ENCODE measurements around the gene NHSL1.

Gene NHSL1

DNA sequence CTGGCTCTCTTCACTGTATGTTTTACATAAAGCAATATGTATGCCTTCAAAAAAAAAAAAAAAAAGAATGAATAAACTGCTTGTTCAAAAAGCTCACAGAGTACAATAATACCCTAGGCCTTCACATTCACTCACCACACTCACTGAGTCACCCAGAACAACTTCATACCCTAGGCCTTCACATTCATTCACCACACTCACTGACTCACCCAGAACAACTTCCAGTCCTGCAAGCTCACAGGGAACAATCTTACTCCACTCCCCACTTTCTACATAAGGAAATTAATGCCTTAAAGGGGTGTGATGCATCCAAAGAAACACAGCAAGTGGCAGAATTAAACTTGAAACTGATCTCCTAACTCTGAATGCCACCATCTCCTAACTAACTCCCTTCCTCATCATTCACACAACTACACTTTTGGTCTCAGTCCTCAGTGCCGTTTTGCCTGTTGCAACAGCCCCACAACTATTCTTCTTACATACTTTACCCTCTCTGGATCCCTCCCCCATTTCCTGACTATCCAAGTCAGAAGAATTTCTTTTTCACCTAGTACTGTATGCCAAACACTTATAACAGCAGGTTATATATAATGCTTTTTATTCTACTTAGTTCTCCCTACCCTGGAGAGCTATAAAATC is 34.2 kb downstream of the NHSL1 start:
- TF ChIP-seq, protein P1, sequence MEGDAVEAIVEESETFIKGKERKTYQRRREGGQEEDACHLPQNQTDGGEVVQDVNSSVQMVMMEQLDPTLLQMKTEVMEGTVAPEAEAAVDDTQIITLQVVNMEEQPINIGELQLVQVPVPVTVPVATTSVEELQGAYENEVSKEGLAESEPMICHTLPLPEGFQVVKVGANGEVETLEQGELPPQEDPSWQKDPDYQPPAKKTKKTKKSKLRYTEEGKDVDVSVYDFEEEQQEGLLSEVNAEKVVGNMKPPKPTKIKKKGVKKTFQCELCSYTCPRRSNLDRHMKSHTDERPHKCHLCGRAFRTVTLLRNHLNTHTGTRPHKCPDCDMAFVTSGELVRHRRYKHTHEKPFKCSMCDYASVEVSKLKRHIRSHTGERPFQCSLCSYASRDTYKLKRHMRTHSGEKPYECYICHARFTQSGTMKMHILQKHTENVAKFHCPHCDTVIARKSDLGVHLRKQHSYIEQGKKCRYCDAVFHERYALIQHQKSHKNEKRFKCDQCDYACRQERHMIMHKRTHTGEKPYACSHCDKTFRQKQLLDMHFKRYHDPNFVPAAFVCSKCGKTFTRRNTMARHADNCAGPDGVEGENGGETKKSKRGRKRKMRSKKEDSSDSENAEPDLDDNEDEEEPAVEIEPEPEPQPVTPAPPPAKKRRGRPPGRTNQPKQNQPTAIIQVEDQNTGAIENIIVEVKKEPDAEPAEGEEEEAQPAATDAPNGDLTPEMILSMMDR (IDR thresholded peaks at IDR 0.05; ENCODE audit: borderline replicate concordance, insufficient read depth, low read depth, low read length), result no peak
- no peak overlapping the region for H3K4me3 ChIP-seq (ENCODE audit: low read depth, low read length)

DNA sequence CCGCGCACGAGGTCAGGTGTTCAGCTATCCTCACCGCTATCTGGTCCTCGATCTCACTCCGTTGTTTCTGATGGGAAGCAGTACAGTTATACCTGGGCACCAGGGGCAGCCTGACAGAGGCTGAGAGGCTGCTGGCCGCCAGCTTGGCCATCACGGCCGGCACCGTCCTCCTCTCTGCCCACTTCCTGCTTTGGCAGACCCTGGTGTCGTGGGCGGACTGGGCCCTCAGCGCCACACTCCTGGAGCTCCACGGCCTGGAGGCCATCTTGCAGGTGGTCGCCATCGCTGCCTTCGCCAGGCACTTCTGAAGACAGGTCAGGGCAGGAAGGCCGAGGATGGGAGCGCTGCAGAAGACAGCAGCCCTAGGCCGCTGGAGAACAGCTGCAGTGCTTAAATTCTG is 35.2 kb downstream of the NHSL1 start:
- TF ChIP-seq, protein P1 (IDR thresholded peaks at IDR 0.05; ENCODE audit: borderline replicate concordance, insufficient read depth, low read depth, low read length), result no peak
- H3K4me3 ChIP-seq (ENCODE audit: low read depth, low read length), result no peak overlapping the region

DNA sequence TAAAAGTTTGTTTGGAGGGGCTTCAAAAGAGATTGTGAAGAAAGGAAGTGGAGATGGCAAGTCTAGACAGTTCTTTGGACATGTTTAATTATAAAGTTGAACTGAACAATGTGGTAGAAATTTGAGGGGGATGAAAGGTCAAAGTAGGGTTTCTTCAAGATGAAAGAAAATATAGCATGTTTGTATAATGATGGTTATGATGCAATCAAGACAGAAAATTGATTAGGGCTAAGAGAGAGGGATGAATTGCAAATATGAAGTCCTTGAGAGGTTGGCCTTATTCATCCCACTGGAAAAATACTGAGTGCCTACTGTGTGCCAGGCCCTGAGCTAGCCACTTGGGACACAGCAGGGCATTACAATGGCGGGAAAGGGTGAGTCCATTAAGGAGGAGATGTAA is 37.6 kb downstream of the NHSL1 start:
- H3K4me3 ChIP-seq (ENCODE audit: low read depth, low read length), result no peak overlapping the region
- TF ChIP-seq, protein P1 (IDR thresholded peaks at IDR 0.05; ENCODE audit: borderline replicate concordance, insufficient read depth, low read depth, low read length), result no peak

DNA sequence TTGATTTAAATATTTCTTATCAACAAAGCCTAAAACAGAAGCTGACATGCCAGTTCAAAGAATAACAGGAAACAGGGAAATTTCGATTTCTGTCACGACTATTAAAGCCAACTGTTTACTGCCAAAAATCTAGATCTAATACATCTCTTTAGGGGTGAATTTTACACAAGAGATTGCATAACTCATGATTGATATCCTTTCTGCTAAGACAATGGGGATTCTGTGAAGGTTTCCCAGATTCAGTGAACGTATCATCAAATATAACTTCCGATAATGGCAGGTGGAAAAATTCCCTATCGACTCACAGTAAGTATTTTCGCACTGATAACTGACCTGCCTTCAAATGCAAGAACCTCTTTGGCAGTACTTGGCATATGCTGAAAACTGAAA is 42.9 kb downstream of the NHSL1 start:
- no peak overlapping the region for H3K4me3 ChIP-seq (ENCODE audit: low read depth, low read length)
- TF ChIP-seq, protein P1 (IDR thresholded peaks at IDR 0.05; ENCODE audit: borderline replicate concordance, insufficient read depth, low read depth, low read length), result no peak

DNA sequence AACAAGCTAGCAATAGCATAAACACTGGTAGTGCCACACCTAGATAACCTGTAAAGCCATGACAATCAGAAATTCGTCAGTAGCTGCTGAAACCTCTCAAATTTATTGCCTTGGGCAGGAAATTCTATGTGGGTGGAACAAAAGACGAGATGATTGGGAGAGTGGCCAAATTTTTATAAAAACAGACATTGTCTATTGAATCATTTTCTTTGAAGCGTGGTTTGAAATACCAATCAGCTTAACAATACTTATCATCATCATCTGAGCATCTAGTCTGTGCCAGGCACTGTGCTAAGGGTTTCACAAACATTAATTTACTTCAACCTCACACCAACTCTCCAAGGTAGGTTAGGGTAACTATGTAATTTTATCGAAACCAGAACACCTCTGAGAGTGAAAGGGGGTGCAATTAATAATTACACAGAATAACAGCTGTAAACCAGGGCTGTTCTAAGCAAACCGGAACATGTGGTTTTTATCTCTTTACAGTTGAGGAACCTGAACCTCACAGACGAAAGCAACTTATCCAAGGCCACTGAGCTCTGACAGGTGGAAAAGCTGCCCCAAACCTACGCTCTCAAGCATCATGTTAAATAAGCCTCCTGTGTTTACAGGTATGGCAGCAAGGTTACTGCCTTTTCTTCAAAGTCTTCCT is 43.4 kb downstream of the NHSL1 start:
- no peak overlapping the region for H3K4me3 ChIP-seq (ENCODE audit: low read depth, low read length)
- TF ChIP-seq, protein P1 (IDR thresholded peaks at IDR 0.05; ENCODE audit: borderline replicate concordance, insufficient read depth, low read depth, low read length), result no peak

DNA sequence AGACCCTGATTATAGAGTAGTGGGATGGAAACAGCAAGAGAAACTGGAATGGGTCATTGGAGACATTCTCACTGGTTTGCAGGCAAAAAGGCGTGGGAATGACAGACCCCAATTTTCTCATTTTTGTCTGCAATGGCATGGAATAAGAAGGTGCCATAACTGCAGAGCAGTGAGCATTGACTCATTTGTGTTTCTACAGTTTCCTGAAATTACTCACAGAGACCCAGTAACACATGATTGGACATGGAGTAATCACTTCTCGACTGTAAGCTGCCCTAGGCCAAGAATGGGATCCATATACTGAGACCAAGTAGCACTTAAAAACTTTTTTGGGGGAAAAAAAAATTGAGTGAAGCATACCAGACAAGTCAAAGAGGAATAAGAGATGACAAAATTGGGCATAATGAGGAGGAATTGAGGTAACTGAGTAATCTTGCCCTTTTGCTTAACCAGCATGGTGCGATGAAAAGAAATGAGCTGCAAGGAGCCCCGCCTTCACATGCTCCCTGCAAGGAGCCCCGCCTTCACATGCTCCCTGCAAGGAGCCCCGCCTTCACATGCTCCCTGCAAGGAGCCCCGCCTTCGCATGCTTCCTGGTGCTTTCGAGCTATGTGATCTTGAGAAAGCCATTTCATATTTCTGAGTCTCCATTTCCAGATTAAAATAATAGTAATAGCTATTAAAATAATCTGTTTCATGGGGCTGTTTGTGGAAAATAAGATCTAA is 44.1 kb downstream of the NHSL1 start:
- H3K4me3 ChIP-seq (ENCODE audit: low read depth, low read length), result no peak overlapping the region
- TF ChIP-seq, protein P1 (IDR thresholded peaks at IDR 0.05; ENCODE audit: borderline replicate concordance, insufficient read depth, low read depth, low read length), result no peak
